Stimulated activated CD8-positive, alpha-beta memory T cell treated with anti-CD3 and anti-CD28 coated beads, Interleukin-7, amount 100 ng/mL, for 24 hours (primary cell): Measurements from ENCODE around the gene EFCAB6.

Experiments
- DNase-seq: peaks from one replicate; pipeline ENCODE4 v3.0.0-alpha.2; 2020; ENCODE audit warnings: low read depth

EFCAB6 gene

GRCh38 chr22:43505423-43505822 is 306.7 kb downstream of the EFCAB6 start:
- DNase-seq = no peak

GRCh38 chr22:43504666-43505261 is 307.3 kb downstream of the EFCAB6 start:
- DNase-seq = no peak

- no peak for DNase-seq
These were observed 308.0 kb downstream of the EFCAB6 start for GRCh38 chr22:43504068-43504467.

- no peak for DNase-seq
These were observed 309.7 kb downstream of the EFCAB6 start for GRCh38 chr22:43502306-43502874.

GRCh38 chr22:43501878-43502277 is 310.2 kb downstream of the EFCAB6 start:
- no peak for DNase-seq

GRCh38 chr22:43500792-43501785 is 311.0 kb downstream of the EFCAB6 start:
- no peak for DNase-seq

GRCh38 chr22:43498856-43499253 is 313.2 kb downstream of the EFCAB6 start:
- no peak for DNase-seq

GRCh38 chr22:43497956-43498855 is 313.9 kb downstream of the EFCAB6 start:
- DNase-seq = no peak

GRCh38 chr22:43493297-43493696 is 318.8 kb downstream of the EFCAB6 start:
- no peak for DNase-seq

- DNase-seq = no peak
These were observed 320.4 kb downstream of the EFCAB6 start for GRCh38 chr22:43491737-43492136.

GRCh38 chr22:43491177-43491576 is 320.9 kb downstream of the EFCAB6 start:
- DNase-seq = no peak

- no peak for DNase-seq
These were observed 321.8 kb downstream of the EFCAB6 start for GRCh38 chr22:43490311-43490710.

GRCh38 chr22:43488937-43489336 is 323.2 kb downstream of the EFCAB6 start:
- no peak for DNase-seq

- DNase-seq = no peak
These were observed 323.9 kb downstream of the EFCAB6 start for GRCh38 chr22:43488031-43488866.

- no peak for DNase-seq
These were observed 324.6 kb downstream of the EFCAB6 start for GRCh38 chr22:43487311-43488030.

GRCh38 chr22:43485502-43486089 is 326.5 kb downstream of the EFCAB6 start:
- DNase-seq = no peak

- no peak for DNase-seq
These were observed 327.9 kb downstream of the EFCAB6 start for GRCh38 chr22:43484227-43484626.

GRCh38 chr22:43483669-43484068 is 328.4 kb downstream of the EFCAB6 start:
- no peak for DNase-seq

GRCh38 chr22:43483266-43483665 is 328.8 kb downstream of the EFCAB6 start:
- DNase-seq = no peak

- no peak for DNase-seq
These were observed 329.8 kb downstream of the EFCAB6 start for GRCh38 chr22:43482318-43482625.
